SK-N-SH (cell line): Measurements from ENCODE around the gene UBA1. TPM values are rescaled to one million over a fixed set of nuclear protein-coding genes. Genes with fewer than 3 reads are reported as not detected.

Source experiments
- CTCF ChIA-PET: fragments of 300-600, 350-600 bp; formaldehyde crosslinking; extraction: SDS; loops from one replicate; lab custom pipeline; 2021; lab: Yijun Ruan, JAX
- POLR2A ChIA-PET: fragments of 350-600 bp; sonication (Branson Sonifier 250); formaldehyde crosslinking; extraction: SDS; loops from one replicate; lab custom pipeline; 2020; ENCODE audit warnings: antibody characterized with exemption, inconsistent platforms; lab: Yijun Ruan, JAX
- DNase-seq: peaks from one replicate; pipeline ENCODE4 v3.0.0; 2012
- H2AFZ ChIP-seq: fragments of 200-600 bp; sonication (generic); 2 replicates; pipeline ENCODE4 v1.8.1; 2016; ENCODE audit warnings: antibody characterized with exemption, mild to moderate bottlenecking, low read depth
- H3F3A ChIP-seq: fragments of 200-600 bp; sonication (generic); replicated peaks from 2 replicates; pipeline ENCODE3; 2016; ENCODE audit warnings: antibody characterized with exemption, mild to moderate bottlenecking; ENCODE audit not compliant: insufficient read depth
- H3K27ac ChIP-seq, 2 experiments: fragments of 200-500 bp in 1 of 2; fragments of 200-600 bp in 1 of 2; sonication (Bioruptor generic) in 1 of 2; sonication (generic), shearing (Covaris generic) in 1 of 2; 2 replicates each; pipeline versions ENCODE4 v1.5.1 to v1.6.1; 2014 to 2016; ENCODE audit warnings: low read depth in 2 of 2, inconsistent platforms in 1 of 2, low read length in 1 of 2, mild to moderate bottlenecking in 1 of 2, mixed read lengths in 1 of 2
- H3K27me3 ChIP-seq: fragments of 200-600 bp; sonication (generic), shearing (Covaris generic); 2 replicates; pipeline ENCODE4 v1.6.1; 2016; ENCODE audit warnings: mixed run types; ENCODE audit not compliant: insufficient read depth
- H3K36me3 ChIP-seq, 2 experiments: fragments of 200-500 bp in 1 of 2; fragments of 200-600 bp in 1 of 2; sonication (Bioruptor generic) in 1 of 2; sonication (generic) in 1 of 2; replicated peaks in 1 of 2; 2 replicates each; pipeline versions ENCODE3 to v1.5.1; 2014 to 2016; ENCODE audit warnings: low read length in 1 of 2, mild to moderate bottlenecking in 1 of 2; ENCODE audit not compliant: insufficient read depth in 2 of 2, control insufficient read depth in 1 of 2
- H3K4me1 ChIP-seq, 2 experiments: fragments of 200-500 bp in 1 of 2; fragments of 200-600 bp in 1 of 2; sonication (Bioruptor generic) in 1 of 2; sonication (generic), shearing (Covaris generic) in 1 of 2; 2 replicates each; pipeline versions ENCODE4 v1.5.1 to v1.6.1; 2014 to 2016; ENCODE audit warnings: low read depth in 1 of 2, low read length in 1 of 2, mixed run types in 1 of 2; ENCODE audit not compliant: insufficient read depth in 2 of 2, control insufficient read depth in 1 of 2
- H3K4me2 ChIP-seq: fragments of 200-600 bp; sonication (generic), shearing (Covaris generic); 2 replicates; pipeline ENCODE4 v1.6.1; 2017; ENCODE audit warnings: mixed run types
- H3K4me3 ChIP-seq, 2 experiments: fragments of 200-500 bp in 1 of 2; fragments of 200-600 bp in 1 of 2; sonication (Bioruptor generic) in 1 of 2; sonication (generic), shearing (Covaris generic) in 1 of 2; 2 replicates each; pipeline versions ENCODE4 v1.5.1 to v1.8.1; 2014 to 2016; ENCODE audit warnings: low read depth in 2 of 2, inconsistent platforms in 1 of 2, low read length in 1 of 2, mild to moderate bottlenecking in 1 of 2, mixed read lengths in 1 of 2, moderate library complexity in 1 of 2
- H3K79me2 ChIP-seq: fragments of 200-600 bp; sonication (generic); 2 replicates; pipeline ENCODE4 v1.8.1; 2017; ENCODE audit warnings: mild to moderate bottlenecking; ENCODE audit not compliant: insufficient read depth
- H3K9ac ChIP-seq: fragments of 200-600 bp; sonication (generic); 2 replicates; pipeline ENCODE4 v1.6.1; 2017; ENCODE audit warnings: mixed run types
- H3K9me2 ChIP-seq: fragments of 200-600 bp; sonication (generic); 2 replicates; pipeline ENCODE4 v1.6.1; 2017; ENCODE audit warnings: mixed run types
- H3K9me3 ChIP-seq: fragments of 200-600 bp; sonication (generic); 2 replicates; pipeline ENCODE4 v1.6.1; 2017; ENCODE audit warnings: mixed run types, mild to moderate bottlenecking, moderate library complexity
- H4K20me1 ChIP-seq: fragments of 200-600 bp; sonication (generic); 2 replicates; pipeline ENCODE4 v1.6.1; 2017; ENCODE audit warnings: mild to moderate bottlenecking, mixed run types; ENCODE audit not compliant: insufficient read depth
- EZH2phosphoT487 ChIP-seq: fragments of 200-600 bp; sonication (generic); IDR thresholded peaks from 2 replicates; pipeline ENCODE4 v1.6.1; 2017; ENCODE audit warnings: low read depth, mixed run types, mild to moderate bottlenecking, antibody characterized with exemption, moderate library complexity, borderline replicate concordance
- GATA2 ChIP-seq: sonication (generic); formaldehyde crosslinking; IDR thresholded peaks from 2 replicates; pipeline ENCODE4 v1.5.0; 2020; ENCODE audit warnings: mild to moderate bottlenecking, missing genetic modification reagents
- IRF3 ChIP-seq: fragments of 150-350 bp; IDR thresholded peaks from 2 replicates; pipeline ENCODE4 v1.6.1; 2016; ENCODE audit warnings: mild to moderate bottlenecking, low read depth, low read length
- JUND ChIP-seq: IDR thresholded peaks from 2 replicates; pipeline ENCODE4 v1.4.0; 2012
- MEF2A ChIP-seq: IDR thresholded peaks from 2 replicates; pipeline ENCODE4 v1.4.0; 2012; ENCODE audit warnings: low read depth, borderline replicate concordance
- NFIC ChIP-seq: IDR thresholded peaks from 2 replicates; pipeline ENCODE4 v1.4.0; 2012; ENCODE audit warnings: borderline replicate concordance
- NRF1 ChIP-seq: IDR thresholded peaks from 2 replicates; pipeline ENCODE4 v1.6.1; 2012; ENCODE audit warnings: low read depth, mild to moderate bottlenecking, low read length
- RAD21 ChIP-seq: IDR thresholded peaks from 2 replicates; pipeline ENCODE4 v1.6.1; 2012; ENCODE audit warnings: mild to moderate bottlenecking, low read length
- RCOR1 ChIP-seq: fragments of 150-350 bp; IDR thresholded peaks from 2 replicates; pipeline ENCODE4 v1.6.1; 2017; ENCODE audit warnings: antibody characterized with exemption, low read length
- SMC3 ChIP-seq: IDR thresholded peaks from 2 replicates; pipeline ENCODE4 v1.6.1; 2012; ENCODE audit warnings: low read depth, low read length, improper control_type of control experiment
- TEAD4 ChIP-seq: IDR thresholded peaks from 2 replicates; pipeline ENCODE4 v1.4.0; 2012; ENCODE audit warnings: mild to moderate bottlenecking, borderline replicate concordance; ENCODE audit not compliant: insufficient read depth
- USF1 ChIP-seq: IDR thresholded peaks from 2 replicates; pipeline ENCODE4 v1.4.0; 2012; ENCODE audit warnings: low read depth, borderline replicate concordance
- USF2 ChIP-seq: fragments of 150-350 bp; IDR thresholded peaks from 2 replicates; pipeline ENCODE4 v1.6.1; 2017; ENCODE audit warnings: antibody characterized with exemption, low read length, low read depth, borderline replicate concordance
- WGBS: methylation state at CpG from one replicate; pipeline ENCODE4 v1.1.6; 2017; ENCODE audit warnings: low lambda C conversion rate; 5-methylcytosine and 5-hydroxymethylcytosine counted together
- polyA plus RNA-seq, 3 experiments: library from polyadenylated mRNA; depleted of rRNA; stranded (reverse); fragments of >200 nt; gene quantifications; 2 replicates each; pipeline ENCODE4 v1.2.3, GENCODE V29; 2012
- TF ChIP-seq, protein P1 (sequence below): fragments of 200-600 bp; sonication (generic); IDR thresholded peaks from 2 replicates; pipeline ENCODE4 v1.6.1; 2017; ENCODE audit warnings: antibody characterized with exemption, mild to moderate bottlenecking, moderate library complexity
- TF ChIP-seq, protein P2 (sequence below): IDR thresholded peaks from 2 replicates; pipeline ENCODE4 v1.4.0; 2012; ENCODE audit warnings: low read depth, borderline replicate concordance

UBA1 gene
- polyA plus RNA-seq, 1 of the 3 experiments (the other 2 are of a cell fraction), result 283 TPM

DNA sequence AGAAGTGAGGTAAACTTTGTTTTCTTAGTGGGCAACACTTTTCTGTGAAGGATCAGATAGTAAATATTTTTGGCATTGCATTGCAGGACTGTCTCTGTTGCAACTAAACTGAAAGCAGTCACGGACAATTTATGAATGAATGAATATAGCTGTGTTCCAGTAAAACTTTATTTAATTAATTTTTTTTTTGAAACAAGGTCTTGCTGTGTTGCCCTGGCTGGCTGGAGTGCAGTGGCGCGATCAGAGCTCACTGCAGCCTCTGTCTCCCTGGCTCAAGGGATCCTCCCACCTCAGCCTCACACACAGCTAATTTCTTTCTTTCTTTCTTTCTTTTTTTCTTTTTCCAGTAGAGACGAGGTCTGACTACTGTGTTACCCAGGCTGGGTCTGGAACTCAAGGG, 32.8 kb upstream of the UBA1 start (continued):
- no peak for TF ChIP-seq USF1
- TF ChIP-seq MEF2A, result no peak
- TF ChIP-seq EZH2phosphoT487, result no peak
- TF ChIP-seq NFIC, result no peak
- TF ChIP-seq USF2, result no peak

DNA sequence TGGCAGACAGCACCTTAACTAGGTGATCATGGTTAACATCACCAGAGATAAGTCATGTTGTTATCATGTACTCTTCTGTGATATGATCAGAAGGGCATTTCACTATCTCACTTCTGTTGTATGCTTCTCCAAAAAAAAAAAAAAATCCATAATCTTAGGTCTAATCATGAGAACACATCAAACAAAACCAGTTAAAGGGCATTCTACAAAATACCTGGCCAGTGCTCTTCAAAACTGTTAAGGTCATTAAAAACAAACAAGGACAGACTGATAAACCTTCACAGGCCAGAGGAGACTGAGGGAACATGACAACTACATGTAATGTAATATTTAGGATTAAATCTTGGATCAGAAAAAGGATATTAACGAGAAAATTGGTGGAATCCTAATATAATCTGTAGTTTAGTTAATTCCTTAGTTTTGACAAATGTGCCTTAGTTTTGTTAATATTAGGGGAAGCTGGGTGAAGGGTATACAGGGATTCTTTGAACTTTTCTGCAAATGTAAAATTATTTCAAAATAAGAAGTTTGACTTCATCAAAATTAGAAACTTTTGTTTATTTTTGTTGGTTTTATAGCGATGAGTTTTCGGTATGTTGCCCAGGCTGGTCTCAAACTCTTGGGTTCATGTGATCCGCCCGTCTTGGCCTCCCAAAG, 30.6 kb upstream of the UBA1 start:
- WGBS, result 76% methylated on average over 5 of the region's 5 CpGs
- H3K4me2 ChIP-seq, result no peak overlapping the region
- H3K4me3 ChIP-seq, result no peak overlapping the region
- no peak overlapping the region for H3K27ac ChIP-seq
- H2AFZ ChIP-seq, result no peak overlapping the region
- peaks cover 2% of the 10 kb centered on the region for H3F3A ChIP-seq
- CTCF ChIA-PET, result no interaction called here
- H3K4me1 ChIP-seq, result no peaks in the 10 kb centered on the region
- H3K27me3 ChIP-seq, result peaks cover 6% of the 10 kb centered on the region; the same call in 1 of the 2 replicates
- H3K9me3 ChIP-seq, result no peaks in the 10 kb centered on the region
- POLR2A ChIA-PET, result no interaction called here
- H4K20me1 ChIP-seq, result peaks cover 6% of the 10 kb centered on the region; the same call in 1 of the 2 replicates
- no peaks in the 10 kb centered on the region for H3K36me3 ChIP-seq
- H3K79me2 ChIP-seq, result peaks cover 74% of the 10 kb centered on the region
- H3K9me2 ChIP-seq, result no peaks in the 10 kb centered on the region
- no peak overlapping the region for H3K9ac ChIP-seq
- TF ChIP-seq, protein P1, sequence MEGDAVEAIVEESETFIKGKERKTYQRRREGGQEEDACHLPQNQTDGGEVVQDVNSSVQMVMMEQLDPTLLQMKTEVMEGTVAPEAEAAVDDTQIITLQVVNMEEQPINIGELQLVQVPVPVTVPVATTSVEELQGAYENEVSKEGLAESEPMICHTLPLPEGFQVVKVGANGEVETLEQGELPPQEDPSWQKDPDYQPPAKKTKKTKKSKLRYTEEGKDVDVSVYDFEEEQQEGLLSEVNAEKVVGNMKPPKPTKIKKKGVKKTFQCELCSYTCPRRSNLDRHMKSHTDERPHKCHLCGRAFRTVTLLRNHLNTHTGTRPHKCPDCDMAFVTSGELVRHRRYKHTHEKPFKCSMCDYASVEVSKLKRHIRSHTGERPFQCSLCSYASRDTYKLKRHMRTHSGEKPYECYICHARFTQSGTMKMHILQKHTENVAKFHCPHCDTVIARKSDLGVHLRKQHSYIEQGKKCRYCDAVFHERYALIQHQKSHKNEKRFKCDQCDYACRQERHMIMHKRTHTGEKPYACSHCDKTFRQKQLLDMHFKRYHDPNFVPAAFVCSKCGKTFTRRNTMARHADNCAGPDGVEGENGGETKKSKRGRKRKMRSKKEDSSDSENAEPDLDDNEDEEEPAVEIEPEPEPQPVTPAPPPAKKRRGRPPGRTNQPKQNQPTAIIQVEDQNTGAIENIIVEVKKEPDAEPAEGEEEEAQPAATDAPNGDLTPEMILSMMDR, result no peak
- no peak for TF ChIP-seq RAD21
- TF ChIP-seq NRF1, result no peak
- no peak for TF ChIP-seq JUND
- TF ChIP-seq RCOR1, result no peak
- TF ChIP-seq GATA2 (CRISPR knock-in tag), result no peak
- no peak for TF ChIP-seq SMC3
- no peak for TF ChIP-seq MEF2A
- no peak for TF ChIP-seq IRF3
- TF ChIP-seq, protein P2, sequence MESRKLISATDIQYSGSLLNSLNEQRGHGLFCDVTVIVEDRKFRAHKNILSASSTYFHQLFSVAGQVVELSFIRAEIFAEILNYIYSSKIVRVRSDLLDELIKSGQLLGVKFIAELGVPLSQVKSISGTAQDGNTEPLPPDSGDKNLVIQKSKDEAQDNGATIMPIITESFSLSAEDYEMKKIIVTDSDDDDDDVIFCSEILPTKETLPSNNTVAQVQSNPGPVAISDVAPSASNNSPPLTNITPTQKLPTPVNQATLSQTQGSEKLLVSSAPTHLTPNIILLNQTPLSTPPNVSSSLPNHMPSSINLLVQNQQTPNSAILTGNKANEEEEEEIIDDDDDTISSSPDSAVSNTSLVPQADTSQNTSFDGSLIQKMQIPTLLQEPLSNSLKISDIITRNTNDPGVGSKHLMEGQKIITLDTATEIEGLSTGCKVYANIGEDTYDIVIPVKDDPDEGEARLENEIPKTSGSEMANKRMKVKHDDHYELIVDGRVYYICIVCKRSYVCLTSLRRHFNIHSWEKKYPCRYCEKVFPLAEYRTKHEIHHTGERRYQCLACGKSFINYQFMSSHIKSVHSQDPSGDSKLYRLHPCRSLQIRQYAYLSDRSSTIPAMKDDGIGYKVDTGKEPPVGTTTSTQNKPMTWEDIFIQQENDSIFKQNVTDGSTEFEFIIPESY, result no peak
- TF ChIP-seq TEAD4, result no peak
- DNase-seq, result no peak
